ENCODE data around the gene SF3B4.

DNA sequence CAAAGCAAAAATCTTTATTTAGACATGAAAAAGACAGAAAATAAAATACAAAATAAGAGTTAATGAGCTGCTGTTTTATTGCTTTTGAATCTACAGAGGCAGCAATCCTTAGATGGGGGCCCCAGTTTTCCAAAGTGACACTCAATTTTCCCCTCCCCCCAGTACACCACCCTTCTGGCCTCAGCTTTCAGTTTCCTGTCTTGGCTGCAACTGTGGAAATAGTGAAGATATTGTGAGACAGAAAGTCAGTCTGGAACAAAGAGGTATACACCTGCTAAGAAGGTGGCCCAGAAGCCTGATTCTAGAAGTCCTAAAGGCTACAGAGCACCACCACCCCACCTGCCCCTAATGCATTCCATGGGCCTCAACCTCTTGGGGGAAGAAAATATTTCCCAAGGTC is 10.2 kb upstream of the SF3B4 start:
- TF ChIP-seq CTCF (IDR thresholded peaks at IDR 0.05 in 4 of 5, conservative IDR thresholded peaks at IDR 0.05 in 1 of 5) (no peak), POLR2A (IDR thresholded peaks at IDR 0.05) (no peak)

Data from gastrocnemius medialis (tissue), 4 donors.